ENCODE results near the gene UBAC2.

The UBAC2 gene

GRCh38 chr13:99347335-99347878 is 146.8 kb downstream of the UBAC2 start:
- CTCF ChIA-PET = no interaction called here

GRCh38 chr13:99347911-99348451 is 147.3 kb downstream of the UBAC2 start:
- ChIA-PET POLR2A (no interaction called here), CTCF (no interaction called here)
- no peak for DNase-seq (ENCODE audit: extremely low spot score)
- no peak for TF ChIP-seq SUZ12 (IDR thresholded peaks at IDR 0.05)
- no peak for TF ChIP-seq ELF4 (IDR thresholded peaks at IDR 0.05)
- no peak for TF ChIP-seq ARNT (IDR thresholded peaks at IDR 0.05)
- no peak for TF ChIP-seq FOXA1 (IDR thresholded peaks at IDR 0.05)
- TF ChIP-seq PKNOX1 (IDR thresholded peaks at IDR 0.05) = no peak
- TF ChIP-seq HDGF (IDR thresholded peaks at IDR 0.05; ENCODE audit: borderline replicate concordance) = no peak
- TF ChIP-seq LEF1 (IDR thresholded peaks at IDR 0.05; ENCODE audit: borderline replicate concordance) = no peak
- TF ChIP-seq BHLHE40 (IDR thresholded peaks at IDR 0.05; ENCODE audit: borderline replicate concordance) = no peak
- TF ChIP-seq ZNF384 (IDR thresholded peaks at IDR 0.05) = no peak
- no peak for TF ChIP-seq SP1 (IDR thresholded peaks at IDR 0.05)
- TF ChIP-seq FOXM1 (IDR thresholded peaks at IDR 0.05; ENCODE audit: borderline replicate concordance) = no peak
- TF ChIP-seq TARDBP (IDR thresholded peaks at IDR 0.05) = no peak
- TF ChIP-seq CTBP1 (IDR thresholded peaks at IDR 0.05; ENCODE audit: borderline replicate concordance) = no peak
- TF ChIP-seq NFRKB (IDR thresholded peaks at IDR 0.05) = no peak
- no peak for TF ChIP-seq L3MBTL2 (conservative IDR thresholded peaks at IDR 0.05)
- no peak for TF ChIP-seq FOXK2 (IDR thresholded peaks at IDR 0.05)

More at GRCh38 chr13:99347335-99347878, 146.8 kb downstream of the UBAC2 start:
- POLR2A ChIA-PET = no interaction called here
- no peak for DNase-seq (ENCODE audit: extremely low spot score)
- no peak for TF ChIP-seq BHLHE40 (IDR thresholded peaks at IDR 0.05; ENCODE audit: borderline replicate concordance)
- TF ChIP-seq FOXM1 (IDR thresholded peaks at IDR 0.05; ENCODE audit: borderline replicate concordance) = no peak
- no peak for TF ChIP-seq TARDBP (IDR thresholded peaks at IDR 0.05)
- TF ChIP-seq PKNOX1 (IDR thresholded peaks at IDR 0.05) = no peak
- no peak for TF ChIP-seq LEF1 (IDR thresholded peaks at IDR 0.05; ENCODE audit: borderline replicate concordance)
- TF ChIP-seq ARNT (IDR thresholded peaks at IDR 0.05) = no peak
- no peak for TF ChIP-seq ELF4 (IDR thresholded peaks at IDR 0.05)
- TF ChIP-seq HDGF (IDR thresholded peaks at IDR 0.05; ENCODE audit: borderline replicate concordance) = no peak
- no peak for TF ChIP-seq CTBP1 (IDR thresholded peaks at IDR 0.05; ENCODE audit: borderline replicate concordance)
- no peak for TF ChIP-seq L3MBTL2 (conservative IDR thresholded peaks at IDR 0.05)
- TF ChIP-seq FOXA1 (IDR thresholded peaks at IDR 0.05) = no peak
- no peak for TF ChIP-seq ZNF384 (IDR thresholded peaks at IDR 0.05)
- no peak for TF ChIP-seq FOXK2 (IDR thresholded peaks at IDR 0.05)
- no peak for TF ChIP-seq SP1 (IDR thresholded peaks at IDR 0.05)
- TF ChIP-seq SUZ12 (IDR thresholded peaks at IDR 0.05) = no peak
- no peak for TF ChIP-seq NFRKB (IDR thresholded peaks at IDR 0.05)

GRCh38 chr13:99350191-99350590 is 149.5 kb downstream of the UBAC2 start:
- CTCF ChIA-PET = no interaction called here
- POLR2A ChIA-PET = no interaction called here
- no peak for TF ChIP-seq PKNOX1 (IDR thresholded peaks at IDR 0.05)
- no peak for TF ChIP-seq FOXK2 (IDR thresholded peaks at IDR 0.05)
- no peak for TF ChIP-seq ELF4 (IDR thresholded peaks at IDR 0.05)
- TF ChIP-seq SP1 (IDR thresholded peaks at IDR 0.05) = no peak
- TF ChIP-seq BHLHE40 (IDR thresholded peaks at IDR 0.05; ENCODE audit: borderline replicate concordance) = no peak
- no peak for TF ChIP-seq NFRKB (IDR thresholded peaks at IDR 0.05)
- DNase-seq (ENCODE audit: extremely low spot score) = no peak

- CTCF ChIA-PET = interaction anchor here (0.6 kb wide), 1 partner anchor 10 kb away, joined by 3 read pairs; no protein-coding TSS in a partner anchor
- DNase-seq (ENCODE audit: extremely low spot score) = no peak
- POLR2A ChIA-PET = no interaction called here
- TF ChIP-seq FOXA1 (IDR thresholded peaks at IDR 0.05) = no peak
- TF ChIP-seq LEF1 (IDR thresholded peaks at IDR 0.05; ENCODE audit: borderline replicate concordance) = no peak
- no peak for TF ChIP-seq HDGF (IDR thresholded peaks at IDR 0.05; ENCODE audit: borderline replicate concordance)
- no peak for TF ChIP-seq SUZ12 (IDR thresholded peaks at IDR 0.05)
- no peak for TF ChIP-seq SP1 (IDR thresholded peaks at IDR 0.05)
- TF ChIP-seq FOXM1 (IDR thresholded peaks at IDR 0.05; ENCODE audit: borderline replicate concordance) = no peak
- no peak for TF ChIP-seq L3MBTL2 (conservative IDR thresholded peaks at IDR 0.05)
- TF ChIP-seq CTBP1 (IDR thresholded peaks at IDR 0.05; ENCODE audit: borderline replicate concordance) = no peak
- no peak for TF ChIP-seq BHLHE40 (IDR thresholded peaks at IDR 0.05; ENCODE audit: borderline replicate concordance)
- TF ChIP-seq NFRKB (IDR thresholded peaks at IDR 0.05) = no peak
- no peak for TF ChIP-seq PKNOX1 (IDR thresholded peaks at IDR 0.05)
- no peak for TF ChIP-seq FOXK2 (IDR thresholded peaks at IDR 0.05)
- no peak for TF ChIP-seq ZNF384 (IDR thresholded peaks at IDR 0.05)
Observed at GRCh38 chr13:99351772-99352171, 151.1 kb downstream of the UBAC2 start.

GRCh38 chr13:99352351-99353245 is 151.9 kb downstream of the UBAC2 start:
- ChIA-PET POLR2A (no interaction called here), CTCF (interaction anchor here (0.6 kb wide), 1 partner anchor 11 kb away, joined by 3 read pairs; no protein-coding TSS in a partner anchor)
- DNase-seq (ENCODE audit: extremely low spot score) = no peak
- no peak for TF ChIP-seq TARDBP (IDR thresholded peaks at IDR 0.05)
- no peak for TF ChIP-seq SP1 (IDR thresholded peaks at IDR 0.05)
